Ectodermal cell (in vitro differentiated cells): ENCODE data around the gene TBL1XR1.

Experiments
- H3K27ac ChIP-seq: 2 replicates; pipeline ENCODE4 v1.7.0; 2013; ENCODE audit warnings: mild to moderate bottlenecking, low read depth, low read length; ENCODE audit not compliant: insufficient read depth, poor library complexity, severe bottlenecking
- H3K27me3 ChIP-seq: 2 replicates; pipeline ENCODE4 v1.7.0; 2013; ENCODE audit warnings: mild to moderate bottlenecking, low read length; ENCODE audit not compliant: insufficient read depth, control insufficient read depth, poor library complexity, severe bottlenecking
- H3K36me3 ChIP-seq: one replicate; pipeline ENCODE4 v1.7.0; 2013; ENCODE audit warnings: low read length; ENCODE audit not compliant: control insufficient read depth, insufficient read depth
- H3K4me1 ChIP-seq: one replicate; pipeline ENCODE4 v1.7.0; 2013; ENCODE audit warnings: low read length; ENCODE audit not compliant: control insufficient read depth, insufficient read depth
- H3K4me3 ChIP-seq: 2 replicates; pipeline ENCODE4 v1.7.0; 2013; ENCODE audit warnings: low read depth, low read length, control low read depth; ENCODE audit not compliant: insufficient read depth
- H3K9me3 ChIP-seq: 2 replicates; pipeline ENCODE4 v1.7.0; 2013; ENCODE audit warnings: mild to moderate bottlenecking, low read length, moderate library complexity; ENCODE audit not compliant: control insufficient read depth
- WGBS, 2 experiments: methylation state at CpG; one replicate each; pipeline ENCODE4 v1.1.7; 2013; ENCODE audit warnings: missing lambda C conversion rate in 2 of 2; 5-methylcytosine and 5-hydroxymethylcytosine counted together

TBL1XR1 gene

GRCh38 chr3:177228601-177229190 is 31.4 kb upstream of the TBL1XR1 start:
- no peaks in the 10 kb centered on the region for H3K27me3 ChIP-seq
- H3K27ac ChIP-seq: no peak overlapping the region
- peaks cover 2% of the 10 kb centered on the region for H3K9me3 ChIP-seq
- no peaks in the 10 kb centered on the region for H3K4me1 ChIP-seq
- 90 to 91% methylated on average over 25 of the region's 25 CpGs for WGBS, 2 experiments
- no peaks in the 10 kb centered on the region for H3K36me3 ChIP-seq
- H3K4me3 ChIP-seq: no peak overlapping the region

GRCh38 chr3:177224414-177224813 is 27.1 kb upstream of the TBL1XR1 start:
- H3K4me1 ChIP-seq: no peaks in the 10 kb centered on the region

GRCh38 chr3:177221744-177222143 is 24.5 kb upstream of the TBL1XR1 start:
- no peak overlapping the region for H3K4me3 ChIP-seq
- H3K27ac ChIP-seq: no peak overlapping the region
- H3K27me3 ChIP-seq: no peaks in the 10 kb centered on the region
- H3K36me3 ChIP-seq: no peaks in the 10 kb centered on the region
- no peaks in the 10 kb centered on the region for H3K4me1 ChIP-seq
- H3K9me3 ChIP-seq: no peaks in the 10 kb centered on the region
- 89 to 95% methylated on average over 3 of the region's 3 CpGs for WGBS, 2 experiments

More at GRCh38 chr3:177224414-177224813, 27.1 kb upstream of the TBL1XR1 start:
- Histone ChIP-seq H3K9me3 (no peaks in the 10 kb centered on the region), H3K36me3 (no peaks in the 10 kb centered on the region), H3K4me3 (no peak overlapping the region), H3K27ac (no peak overlapping the region), H3K27me3 (no peaks in the 10 kb centered on the region)

- Histone ChIP-seq H3K9me3 (no peaks in the 10 kb centered on the region), H3K27me3 (no peaks in the 10 kb centered on the region), H3K27ac (no peak overlapping the region), H3K4me1 (no peaks in the 10 kb centered on the region), H3K4me3 (no peak overlapping the region), H3K36me3 (no peaks in the 10 kb centered on the region)
- 90 to 91% methylated on average over 9 of the region's 9 CpGs for WGBS, 2 experiments
Observed at GRCh38 chr3:177220136-177220974, 23.1 kb upstream of the TBL1XR1 start.

GRCh38 chr3:177213801-177214535 is 16.7 kb upstream of the TBL1XR1 start:
- Histone ChIP-seq H3K9me3 (no peaks in the 10 kb centered on the region), H3K27ac (no peak overlapping the region), H3K36me3 (no peaks in the 10 kb centered on the region), H3K27me3 (no peaks in the 10 kb centered on the region), H3K4me1 (no peaks in the 10 kb centered on the region), H3K4me3 (no peak overlapping the region)
- 87 to 89% methylated on average over 6 to 7 of the region's 7 CpGs for WGBS, 2 experiments

- Histone ChIP-seq H3K4me1 (no peaks in the 10 kb centered on the region), H3K27me3 (no peaks in the 10 kb centered on the region), H3K36me3 (no peaks in the 10 kb centered on the region), H3K27ac (no peak overlapping the region), H3K9me3 (no peaks in the 10 kb centered on the region), H3K4me3 (no peak overlapping the region)
- WGBS, 2 experiments: 92 to 94% methylated on average over 7 to 8 of the region's 8 CpGs
Observed at GRCh38 chr3:177212756-177213155, 15.5 kb upstream of the TBL1XR1 start.

- H3K27ac ChIP-seq: no peak overlapping the region
- no peaks in the 10 kb centered on the region for H3K9me3 ChIP-seq
- no peaks in the 10 kb centered on the region for H3K4me1 ChIP-seq
- H3K27me3 ChIP-seq: no peaks in the 10 kb centered on the region
- no peak overlapping the region for H3K4me3 ChIP-seq
- no peaks in the 10 kb centered on the region for H3K36me3 ChIP-seq
Observed at GRCh38 chr3:177212278-177212610, 15.0 kb upstream of the TBL1XR1 start.

- no peaks in the 10 kb centered on the region for H3K36me3 ChIP-seq
- H3K4me3 ChIP-seq: no peak overlapping the region
- H3K9me3 ChIP-seq: no peaks in the 10 kb centered on the region
- H3K27ac ChIP-seq: no peak overlapping the region
- H3K4me1 ChIP-seq: no peaks in the 10 kb centered on the region
- WGBS, 2 experiments: 96% methylated on average over 6 to 7 of the region's 7 CpGs
- no peaks in the 10 kb centered on the region for H3K27me3 ChIP-seq
Observed at GRCh38 chr3:177211503-177212277, 14.4 kb upstream of the TBL1XR1 start.

GRCh38 chr3:177210744-177211502 is 13.6 kb upstream of the TBL1XR1 start:
- no peaks in the 10 kb centered on the region for H3K36me3 ChIP-seq
- no peaks in the 10 kb centered on the region for H3K27me3 ChIP-seq
- no peaks in the 10 kb centered on the region for H3K4me1 ChIP-seq
- no peak overlapping the region for H3K27ac ChIP-seq
- WGBS, 2 experiments: 88 to 97% methylated on average over 11 of the region's 11 CpGs
- H3K4me3 ChIP-seq: no peak overlapping the region
- no peaks in the 10 kb centered on the region for H3K9me3 ChIP-seq
